H1 (cell line): ENCODE results near the gene ENAH. TPM values are rescaled to one million over a fixed set of nuclear protein-coding genes. Genes with fewer than 3 reads are reported as not detected.

Experiments
- CTCF ChIA-PET: fragments of 300-600 bp; sonication (Branson Sonifier 250); formaldehyde crosslinking; loops from one replicate; lab custom pipeline; 2021; ENCODE audit not compliant: partially characterized antibody; lab: Charles Lee
- POLR2A ChIA-PET: fragments of 300-600 bp; sonication (Branson Sonifier 250); formaldehyde crosslinking; loops from one replicate; lab custom pipeline; 2021; ENCODE audit warnings: inconsistent platforms; ENCODE audit not compliant: partially characterized antibody; lab: Charles Lee
- DNase-seq, 2 experiments: peaks; one replicate each; pipeline versions ENCODE4 v3.0.0 to v3.0.0-alpha.2; 2010 to 2022; ENCODE audit warnings: low spot score in 2 of 2, low read depth in 1 of 2, mixed read lengths in 1 of 2
- FAIRE-seq: peaks from 2 replicates; lab custom pipeline; 2011; peaks lifted over from hg19 to GRCh38; lab: Jason Lieb, UNC
- H2AFZ ChIP-seq: 2 replicates; pipeline ENCODE4 v1.8.1; 2012; ENCODE audit warnings: low read length, inconsistent platforms
- H2AK5ac ChIP-seq: 2 replicates; pipeline ENCODE4 v1.6.1; 2013; ENCODE audit warnings: low read depth, low read length
- H2BK120ac ChIP-seq: replicated peaks from 2 replicates; pipeline ENCODE3; 2013; ENCODE audit warnings: low read depth, low read length, inconsistent platforms
- H2BK12ac ChIP-seq: 2 replicates; pipeline ENCODE4 v1.6.1; 2013; ENCODE audit warnings: low read depth, low read length
- H2BK15ac ChIP-seq: 2 replicates; pipeline ENCODE4 v1.6.1; 2013; ENCODE audit warnings: low read length
- H2BK20ac ChIP-seq: 2 replicates; pipeline ENCODE4 v1.6.1; 2013; ENCODE audit warnings: low read length
- H2BK5ac ChIP-seq: 2 replicates; pipeline ENCODE4 v1.6.1; 2013; ENCODE audit warnings: low read depth, low read length
- H3K14ac ChIP-seq: 2 replicates; pipeline ENCODE4 v1.6.1; 2013; ENCODE audit warnings: inconsistent platforms; ENCODE audit not compliant: insufficient read length
- H3K18ac ChIP-seq: 2 replicates; pipeline ENCODE4 v1.6.1; 2013; ENCODE audit warnings: low read length; ENCODE audit errors: extremely low read depth
- H3K23ac ChIP-seq: 2 replicates; pipeline ENCODE4 v1.6.1; 2013; ENCODE audit warnings: inconsistent platforms; ENCODE audit not compliant: insufficient read length
- H3K23me2 ChIP-seq: 2 replicates; pipeline ENCODE4 v1.6.1; 2013; ENCODE audit warnings: low read depth, low read length
- H3K27ac ChIP-seq: 2 replicates; pipeline ENCODE4 v1.6.1; 2011; ENCODE audit warnings: low read depth, low read length, inconsistent platforms
- H3K27me3 ChIP-seq, 4 experiments: replicated peaks in 1 of 4; 1 replicate in 1 of 4; 2 replicates in 3 of 4; pipeline versions ENCODE4 v1.6.1 to v1.8.1; 2011 to 2013; ENCODE audit warnings: low read length in 3 of 4, mild to moderate bottlenecking in 3 of 4, inconsistent platforms in 2 of 4, mixed read lengths in 2 of 4, moderate library complexity in 1 of 4; ENCODE audit not compliant: control insufficient read depth in 3 of 4, insufficient read depth in 3 of 4; ENCODE audit errors: extremely low read depth in 1 of 4
- H3K36me3 ChIP-seq, 4 experiments: 2 replicates each; pipeline versions ENCODE4 v1.6.1 to v1.8.1; 2011 to 2013; ENCODE audit warnings: mild to moderate bottlenecking in 4 of 4, low read length in 3 of 4, moderate library complexity in 2 of 4, control low read depth in 1 of 4, inconsistent platforms in 1 of 4; ENCODE audit not compliant: insufficient read depth in 4 of 4, control insufficient read depth in 2 of 4
- H3K4ac ChIP-seq: replicated peaks from 2 replicates; pipeline ENCODE3; 2013; ENCODE audit warnings: low read length, low read depth, mixed read lengths, inconsistent platforms; ENCODE audit not compliant: insufficient read length
- H3K4me1 ChIP-seq, 4 experiments: replicated peaks in 1 of 4; 1 replicate in 1 of 4; 2 replicates in 3 of 4; pipeline versions ENCODE4 v1.6.1 to v1.8.1; 2011 to 2013; ENCODE audit warnings: low read length in 3 of 4, inconsistent platforms in 2 of 4, mixed read lengths in 1 of 4; ENCODE audit not compliant: insufficient read depth in 4 of 4, control insufficient read depth in 3 of 4
- H3K4me2 ChIP-seq, 2 experiments: 2 replicates each; pipeline versions ENCODE4 v1.6.1 to v1.8.1; 2011 to 2013; ENCODE audit warnings: low read depth in 2 of 2, low read length in 2 of 2, control low read depth in 1 of 2, inconsistent platforms in 1 of 2, mild to moderate bottlenecking in 1 of 2; ENCODE audit not compliant: insufficient read depth in 1 of 2
- H3K4me3 ChIP-seq, 4 experiments: fragments of 200-600, 300-600 bp in 1 of 4; sonication (generic), shearing (Covaris generic), sonication (Bioruptor Twin) in 1 of 4; 2 replicates each; pipeline versions ENCODE4 v1.5.1 to v1.8.1; 2011 to 2016; ENCODE audit warnings: low read length in 4 of 4, low read depth in 3 of 4, control low read depth in 2 of 4, inconsistent platforms in 2 of 4, mild to moderate bottlenecking in 2 of 4, mixed read lengths in 1 of 4, moderate library complexity in 1 of 4; ENCODE audit not compliant: insufficient read depth in 2 of 4; ENCODE audit errors: extremely low read depth in 1 of 4
- H3K56ac ChIP-seq: replicated peaks from 2 replicates; pipeline ENCODE3; 2013; ENCODE audit warnings: low read depth, mild to moderate bottlenecking, mixed read lengths, low read length, inconsistent platforms; ENCODE audit not compliant: insufficient read length
- H3K79me1 ChIP-seq: 2 replicates; pipeline ENCODE4 v1.6.1; 2013; ENCODE audit warnings: low read depth, low read length, control low read depth
- H3K79me2 ChIP-seq, 2 experiments: 2 replicates each; pipeline versions ENCODE4 v1.6.1 to v1.8.1; 2012 to 2013; ENCODE audit warnings: low read length in 2 of 2, mild to moderate bottlenecking in 2 of 2, inconsistent platforms in 1 of 2; ENCODE audit not compliant: insufficient read depth in 2 of 2, control insufficient read depth in 1 of 2
- H3K9ac ChIP-seq, 4 experiments: replicated peaks in 1 of 4; 1 replicate in 1 of 4; 2 replicates in 3 of 4; pipeline versions ENCODE4 v1.6.1 to v1.8.1; 2011 to 2013; ENCODE audit warnings: low read depth in 3 of 4, low read length in 3 of 4, control low read depth in 2 of 4, mild to moderate bottlenecking in 2 of 4, moderate library complexity in 2 of 4, inconsistent platforms in 1 of 4; ENCODE audit errors: extremely low read depth in 1 of 4
- H3K9me3 ChIP-seq, 2 experiments: 2 replicates each; pipeline versions ENCODE4 v1.6.1 to v1.8.1; 2012 to 2013; ENCODE audit warnings: mild to moderate bottlenecking in 2 of 2, moderate library complexity in 2 of 2, control low read depth in 1 of 2, inconsistent platforms in 1 of 2, low read depth in 1 of 2, low read length in 1 of 2, mixed read lengths in 1 of 2; ENCODE audit not compliant: insufficient read depth in 2 of 2
- H4K20me1 ChIP-seq, 2 experiments: replicated peaks in 1 of 2; 2 replicates each; pipeline versions ENCODE3 to v1.8.1; 2011 to 2013; ENCODE audit warnings: inconsistent platforms in 2 of 2, low read length in 2 of 2, mild to moderate bottlenecking in 1 of 2; ENCODE audit not compliant: insufficient read depth in 2 of 2, control insufficient read depth in 1 of 2
- H4K5ac ChIP-seq: 2 replicates; pipeline ENCODE4 v1.6.1; 2013; ENCODE audit warnings: low read length, low read depth, mixed read lengths, inconsistent platforms; ENCODE audit not compliant: insufficient read length
- H4K8ac ChIP-seq: 2 replicates; pipeline ENCODE4 v1.8.0; 2013; ENCODE audit warnings: mild to moderate bottlenecking, moderate library complexity, low read length, inconsistent platforms; ENCODE audit not compliant: insufficient read depth; ENCODE audit errors: extremely low read depth
- H4K91ac ChIP-seq: replicated peaks from 2 replicates; pipeline ENCODE3; 2013; ENCODE audit warnings: low read length, mixed read lengths, inconsistent platforms; ENCODE audit not compliant: insufficient read length
- ASH2L ChIP-seq: fragments of 200-600, 300-600 bp; sonication (generic); IDR thresholded peaks from one replicate; pipeline ENCODE4 v1.7.1; 2017; ENCODE audit warnings: low read length
- BRCA1 ChIP-seq: IDR thresholded peaks from 2 replicates; pipeline ENCODE4 v1.6.1; 2012; ENCODE audit warnings: low read depth, low read length, improper control_type of control experiment
- CBX8 ChIP-seq: fragments of 300-800, 300-1000 bp; sonication (generic); IDR thresholded peaks from 2 replicates; pipeline ENCODE4 v1.7.1; 2016; ENCODE audit warnings: low read depth, low read length, borderline replicate concordance
- GABPA ChIP-seq: IDR thresholded peaks from 2 replicates; pipeline ENCODE4 v1.6.1; 2011; ENCODE audit warnings: mild to moderate bottlenecking, low read length, moderate library complexity, borderline replicate concordance; ENCODE audit not compliant: insufficient read depth
- KDM1A ChIP-seq: fragments of 200-600, 300-600 bp; sonication (generic); IDR thresholded peaks from 2 replicates; pipeline ENCODE4 v1.7.1; 2016; ENCODE audit warnings: mild to moderate bottlenecking, low read length, borderline replicate concordance
- MAFK ChIP-seq: IDR thresholded peaks from 2 replicates; pipeline ENCODE4 v1.6.1; 2012; ENCODE audit warnings: low read depth, mild to moderate bottlenecking, improper control_type of control experiment, low read length
- NANOG ChIP-seq: IDR thresholded peaks from 2 replicates; pipeline ENCODE4 v1.6.1; 2011; ENCODE audit warnings: low read length, low read depth, mild to moderate bottlenecking, inconsistent platforms; ENCODE audit not compliant: insufficient read depth, poor library complexity, severe bottlenecking
- RAD21 ChIP-seq, 2 experiments: IDR thresholded peaks in 1 of 2; conservative IDR thresholded peaks in 1 of 2; 2 replicates each; pipeline ENCODE4 v1.6.1; 2011; ENCODE audit warnings: low read depth in 2 of 2, low read length in 2 of 2, improper control_type of control experiment in 1 of 2, inconsistent platforms in 1 of 2, mild to moderate bottlenecking in 1 of 2, moderate library complexity in 1 of 2
- RXRA ChIP-seq: IDR thresholded peaks from 2 replicates; pipeline ENCODE4 v1.6.1; 2011; ENCODE audit warnings: low read depth, mild to moderate bottlenecking, low read length, moderate library complexity; ENCODE audit not compliant: insufficient read depth
- SIRT6 ChIP-seq: IDR thresholded peaks from one replicate; pipeline ENCODE4 v1.7.1; 2012; ENCODE audit warnings: low read length, inconsistent platforms
- SP4 ChIP-seq: IDR thresholded peaks from 2 replicates; pipeline ENCODE4 v1.6.1; 2012; ENCODE audit warnings: low read length, inconsistent platforms
- SUZ12 ChIP-seq: fragments of 200-600 bp; sonication (generic); IDR thresholded peaks from 2 replicates; pipeline ENCODE4 v1.6.1; 2012; ENCODE audit warnings: mild to moderate bottlenecking, inconsistent platforms, low read length, moderate library complexity, mixed read lengths
- TAF7 ChIP-seq: optimal IDR thresholded peaks from 2 replicates; pipeline ENCODE3; 2011; ENCODE audit warnings: low read depth, mild to moderate bottlenecking, inconsistent platforms, low read length, moderate library complexity, borderline replicate concordance
- TCF12 ChIP-seq: IDR thresholded peaks from 2 replicates; pipeline ENCODE4 v1.6.1; 2011; ENCODE audit warnings: low read depth, mild to moderate bottlenecking, low read length
- ZNF274 ChIP-seq: IDR thresholded peaks from 2 replicates; pipeline ENCODE4 v1.7.0; 2012; ENCODE audit warnings: low read length, borderline replicate concordance; ENCODE audit errors: extremely low read depth
- WGBS, 2 experiments: shearing (Covaris generic) in 1 of 2; methylation state at CpG; one replicate each; pipeline versions ENCODE4 v1.1.6 to v1.1.7; 2013 to 2015; ENCODE audit warnings: low lambda C conversion rate in 2 of 2, mixed read lengths in 2 of 2, inconsistent platforms in 1 of 2, low coverage in 1 of 2, missing lambda C conversion rate in 1 of 2; ENCODE audit not compliant: insufficient replicate concordance in 2 of 2, insufficient coverage in 1 of 2, insufficient read length in 1 of 2; ENCODE audit errors: extremely low coverage in 1 of 2, missing lambda C conversion rate in 1 of 2; 5-methylcytosine and 5-hydroxymethylcytosine counted together
- polyA plus RNA-seq, 7 experiments: library from polyadenylated mRNA; depleted of rRNA in 3 of 7; stranded (reverse) in 5 of 7; unstranded in 2 of 7; fragments of >200 nt in 5 of 7; fragments of 200-250 nt in 2 of 7; gene quantifications; 1 replicate in 5 of 7; 2 replicates in 1 of 7; 4 replicates in 1 of 7; pipeline versions ENCODE4 v1.2.1 to v1.2.3, GENCODE V29; 2011 to 2013; ENCODE audit warnings: missing spikeins in 2 of 7, mixed read lengths in 2 of 7
- total RNA-seq: library from RNA; stranded (reverse); fragmentation: NEBNext Ultra II Directional; extraction: Animal tissue kit (Norgen Biotek cat#: 25700); gene quantifications from 2 replicates; pipeline ENCODE4 v1.2.1, GENCODE V29; 2021

Gene ENAH
- total and polyA plus RNA-seq, 2 of the 8 experiments (the other 6 are each of a cell fraction or from before 2014, with no cell fraction given): 39.1 to 335 TPM

DNA sequence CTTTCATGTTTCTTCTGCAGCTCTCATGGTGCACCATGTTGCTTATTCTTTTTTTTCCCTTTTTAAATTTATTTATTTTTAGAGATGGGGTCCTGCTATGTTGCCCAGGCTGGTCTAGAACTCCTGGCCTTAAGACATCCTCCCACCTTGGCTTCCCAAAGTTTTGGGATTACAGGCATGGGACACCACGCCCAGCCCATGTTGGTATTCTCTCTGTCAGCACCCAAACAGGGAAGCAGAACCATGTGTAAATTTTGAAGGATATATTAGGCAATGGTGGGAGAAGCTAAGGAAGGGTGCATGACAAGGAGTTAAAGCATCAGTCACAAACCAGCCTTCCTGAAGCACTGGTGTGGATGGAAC is 39.6 kb upstream of the ENAH start:
- FAIRE-seq (no peak), DNase-seq (no peak)
- no peaks in the 10 kb centered on the region for H3K36me3 ChIP-seq
- H2AFZ ChIP-seq: no peak overlapping the region
- no peak overlapping the region for H2BK20ac ChIP-seq
- H3K23ac ChIP-seq: no peak overlapping the region
- H3K4ac ChIP-seq: no peak overlapping the region
- H3K23me2 ChIP-seq: no peaks in the 10 kb centered on the region
- 100% methylated on average over 1 of the region's 1 CpG; no CpG with 5 or more reads in 1 of the 2 experiments for WGBS, 2 experiments
- no peak overlapping the region for H3K56ac ChIP-seq
- no peak overlapping the region for H2BK5ac ChIP-seq
- ChIA-PET CTCF (interaction anchor here (0.6 to 2.2 kb wide), 7 partner anchors 15 to 218 kb away, joined by 3 to 5 read pairs (median 3); no protein-coding TSS in a partner anchor), POLR2A (no interaction called here)
- no peak overlapping the region for H4K5ac ChIP-seq
- H2BK15ac ChIP-seq: no peak overlapping the region
- H3K27ac ChIP-seq: no peak overlapping the region
- H3K18ac ChIP-seq: no peak overlapping the region
- H3K14ac ChIP-seq: no peak overlapping the region
- H2AK5ac ChIP-seq: no peak overlapping the region
- no peaks in the 10 kb centered on the region for H3K27me3 ChIP-seq
- no peak overlapping the region for H2BK120ac ChIP-seq
- H3K4me2 ChIP-seq: no peak overlapping the region
- peak overlapping the region; percentile 41 for H4K91ac ChIP-seq
- H3K79me2 ChIP-seq: no peaks in the 10 kb centered on the region
- no peaks in the 10 kb centered on the region for H4K20me1 ChIP-seq
- no peak overlapping the region for H3K9ac ChIP-seq
- no peaks in the 10 kb centered on the region for H3K9me3 ChIP-seq
- H3K4me3 ChIP-seq: no peak overlapping the region
- no peak overlapping the region for H2BK12ac ChIP-seq
- no peak overlapping the region for H4K8ac ChIP-seq
- H3K79me1 ChIP-seq: no peaks in the 10 kb centered on the region
- H3K4me1 ChIP-seq: no peaks in the 10 kb centered on the region
- TF ChIP-seq TAF7: no peak
- TF ChIP-seq SUZ12: no peak
- no peak for TF ChIP-seq BRCA1
- TF ChIP-seq NANOG: no peak
- no peak for TF ChIP-seq CBX8
- TF ChIP-seq MAFK: no peak
- TF ChIP-seq RXRA: no peak
- no peak for TF ChIP-seq SIRT6
- no peak for TF ChIP-seq ZNF274
- TF ChIP-seq SP4: no peak
- TF ChIP-seq ASH2L: no peak
- TF ChIP-seq KDM1A: no peak
- no peak for TF ChIP-seq GABPA
- TF ChIP-seq RAD21 (IDR thresholded peaks at IDR 0.05 in 1 of 2, conservative IDR thresholded peaks at IDR 0.05 in 1 of 2; ENCODE audit: low read depth in 2 of 2, low read length in 2 of 2): no peak
- TF ChIP-seq TCF12: no peak
